NB4 (cell line): Measurements from ENCODE around the gene AOAH.

Experiments
- DNase-seq: peaks from one replicate; pipeline ENCODE4 v3.0.0; 2010; ENCODE audit warnings: low read depth
- H3K4me3 ChIP-seq: one replicate; pipeline ENCODE4 v1.5.1; 2011; ENCODE audit warnings: mild to moderate bottlenecking, low read depth, low read length, moderate library complexity
- MAX ChIP-seq: IDR thresholded peaks from 2 replicates; pipeline ENCODE4 v1.6.1; 2011; ENCODE audit warnings: low read depth, low read length
- MYC ChIP-seq: IDR thresholded peaks from 2 replicates; pipeline ENCODE4 v1.6.1; 2011; ENCODE audit warnings: low read depth, low read length
- POLR2A ChIP-seq: IDR thresholded peaks from 2 replicates; pipeline ENCODE4 v1.6.1; 2011; ENCODE audit warnings: mild to moderate bottlenecking; ENCODE audit not compliant: insufficient read length; ENCODE audit errors: extremely low read depth
- TF ChIP-seq, protein P1 (sequence below): IDR thresholded peaks from one replicate; pipeline ENCODE4 v1.5.1; 2012; ENCODE audit warnings: low read depth, low read length

AOAH gene

GRCh38 chr7:36562121-36562520, 162.2 kb downstream of the AOAH start:
- TF ChIP-seq MAX (no peak), POLR2A (no peak), MYC (no peak)
- TF ChIP-seq, protein P1, sequence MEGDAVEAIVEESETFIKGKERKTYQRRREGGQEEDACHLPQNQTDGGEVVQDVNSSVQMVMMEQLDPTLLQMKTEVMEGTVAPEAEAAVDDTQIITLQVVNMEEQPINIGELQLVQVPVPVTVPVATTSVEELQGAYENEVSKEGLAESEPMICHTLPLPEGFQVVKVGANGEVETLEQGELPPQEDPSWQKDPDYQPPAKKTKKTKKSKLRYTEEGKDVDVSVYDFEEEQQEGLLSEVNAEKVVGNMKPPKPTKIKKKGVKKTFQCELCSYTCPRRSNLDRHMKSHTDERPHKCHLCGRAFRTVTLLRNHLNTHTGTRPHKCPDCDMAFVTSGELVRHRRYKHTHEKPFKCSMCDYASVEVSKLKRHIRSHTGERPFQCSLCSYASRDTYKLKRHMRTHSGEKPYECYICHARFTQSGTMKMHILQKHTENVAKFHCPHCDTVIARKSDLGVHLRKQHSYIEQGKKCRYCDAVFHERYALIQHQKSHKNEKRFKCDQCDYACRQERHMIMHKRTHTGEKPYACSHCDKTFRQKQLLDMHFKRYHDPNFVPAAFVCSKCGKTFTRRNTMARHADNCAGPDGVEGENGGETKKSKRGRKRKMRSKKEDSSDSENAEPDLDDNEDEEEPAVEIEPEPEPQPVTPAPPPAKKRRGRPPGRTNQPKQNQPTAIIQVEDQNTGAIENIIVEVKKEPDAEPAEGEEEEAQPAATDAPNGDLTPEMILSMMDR, result no peak
- H3K4me3 ChIP-seq, result no peak overlapping the region
- DNase-seq, result no peak

DNA sequence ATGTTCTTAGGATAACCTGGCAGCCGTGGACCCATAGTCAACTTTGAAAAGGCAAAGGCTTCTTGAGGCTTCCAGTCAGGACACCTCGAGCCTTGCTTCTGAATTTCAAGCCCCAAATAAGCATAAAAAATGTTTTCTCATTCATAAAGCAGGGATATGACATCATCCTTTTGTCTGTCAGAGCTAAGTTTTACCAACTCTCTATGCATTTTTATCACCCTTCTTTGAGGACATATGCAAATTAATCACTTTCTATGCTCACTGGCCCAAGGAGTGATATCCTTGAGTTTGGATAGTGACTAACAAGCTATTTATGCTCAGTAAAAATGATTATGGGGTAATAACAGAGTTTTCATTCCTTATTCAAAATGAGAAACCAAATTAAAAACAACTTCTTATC, 175.3 kb downstream of the AOAH start:
- no peak overlapping the region for H3K4me3 ChIP-seq
- DNase-seq, result no peak
- TF ChIP-seq, protein P1, result no peak
- TF ChIP-seq POLR2A (no peak), MAX (no peak), MYC (no peak)

GRCh38 chr7:36547416-36547815, 176.9 kb downstream of the AOAH start:
- DNase-seq, result no peak
- no peak overlapping the region for H3K4me3 ChIP-seq
- TF ChIP-seq POLR2A (no peak), MAX (no peak), MYC (no peak)
- TF ChIP-seq, protein P1, result no peak

GRCh38 chr7:36546331-36546730, 178.0 kb downstream of the AOAH start:
- H3K4me3 ChIP-seq, result no peak overlapping the region
- DNase-seq, result no peak
- no peak for TF ChIP-seq MAX
- TF ChIP-seq POLR2A, result no peak
- TF ChIP-seq MYC, result no peak
- TF ChIP-seq, protein P1, result no peak

- no peak for DNase-seq
- no peak overlapping the region for H3K4me3 ChIP-seq
- TF ChIP-seq MAX (no peak), MYC (no peak), POLR2A (no peak)
- TF ChIP-seq, protein P1, result no peak
Measured at GRCh38 chr7:36545291-36545690, 179.0 kb downstream of the AOAH start.

GRCh38 chr7:36538126-36538525, 186.2 kb downstream of the AOAH start:
- TF ChIP-seq POLR2A, result no peak
- no peak for TF ChIP-seq MYC
- TF ChIP-seq, protein P1, result no peak
- no peak for TF ChIP-seq MAX
- H3K4me3 ChIP-seq, result no peak overlapping the region
- DNase-seq, result no peak
